Pons (tissue), 1 donor: ENCODE data around the gene FERMT1.
"Not testable (repeated sequence)": the region's sequence is repeated elsewhere in the genome, so short reads cannot be mapped to it uniquely, and the experiment has no call there.

Experiments
- DNase-seq: peaks from one replicate; pipeline ENCODE4 v3.0.0-alpha.2; 2016; ENCODE audit warnings: low spot score

FERMT1 gene

DNA sequence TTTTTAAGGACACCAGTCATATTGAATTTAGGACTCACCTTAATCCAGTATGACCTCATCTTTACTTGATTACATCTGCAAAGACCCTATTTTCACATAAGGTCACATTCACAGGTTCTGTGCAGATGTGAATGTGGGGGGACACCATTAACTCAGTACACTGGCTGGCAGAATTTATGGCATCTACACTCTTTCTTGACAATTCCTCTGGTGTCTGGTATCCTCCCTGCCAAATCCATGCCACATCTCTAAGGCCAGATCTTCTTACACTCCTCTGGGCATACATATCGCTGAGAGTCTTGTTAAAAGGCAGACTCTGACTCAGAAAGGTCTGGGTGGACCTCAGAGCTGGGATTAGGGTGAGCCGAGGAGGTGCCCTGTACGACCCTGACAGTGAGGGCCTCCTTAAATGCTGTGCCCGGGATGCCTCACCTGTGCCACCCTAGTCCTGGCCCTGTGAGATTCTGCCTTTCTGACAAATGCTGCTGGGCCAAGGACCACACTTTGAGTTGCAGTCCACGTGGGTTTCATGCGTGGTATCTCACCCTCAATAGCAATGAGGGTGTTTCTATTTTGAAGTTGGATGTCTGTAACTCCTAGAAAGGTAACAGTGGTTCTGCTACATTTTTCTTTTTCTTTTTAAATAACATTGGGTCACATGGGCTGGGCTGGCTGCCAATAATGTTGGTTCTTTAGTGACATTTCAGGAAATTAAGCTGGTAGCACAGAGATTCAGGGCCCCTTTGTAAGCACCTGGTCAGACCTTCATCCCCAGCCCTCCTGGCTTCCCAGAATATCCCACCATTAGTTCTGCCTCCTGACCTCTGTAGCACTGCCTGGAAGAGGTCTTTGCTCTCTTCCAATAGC, 51.8 kb downstream of the FERMT1 start:
- no peak for DNase-seq

DNA sequence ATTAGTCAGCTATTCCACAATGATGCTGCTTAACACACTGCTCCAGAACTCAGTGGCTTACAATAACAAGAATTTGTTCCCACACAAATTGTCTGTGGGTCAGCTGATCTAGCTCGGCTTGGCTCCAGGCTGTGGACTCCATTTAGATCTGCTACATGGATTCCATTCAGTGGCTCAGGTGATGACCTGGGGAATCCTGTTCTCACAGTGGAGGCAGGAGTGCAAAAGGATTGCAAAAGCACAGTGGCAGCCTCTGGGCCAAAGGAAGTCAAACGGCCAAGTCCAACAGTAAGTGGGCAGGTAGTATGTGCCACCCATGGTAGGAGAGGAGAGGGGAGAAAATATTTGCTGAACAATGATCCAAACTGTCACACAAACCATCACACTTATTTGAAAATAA, 53.2 kb downstream of the FERMT1 start:
- no peak for DNase-seq

DNA sequence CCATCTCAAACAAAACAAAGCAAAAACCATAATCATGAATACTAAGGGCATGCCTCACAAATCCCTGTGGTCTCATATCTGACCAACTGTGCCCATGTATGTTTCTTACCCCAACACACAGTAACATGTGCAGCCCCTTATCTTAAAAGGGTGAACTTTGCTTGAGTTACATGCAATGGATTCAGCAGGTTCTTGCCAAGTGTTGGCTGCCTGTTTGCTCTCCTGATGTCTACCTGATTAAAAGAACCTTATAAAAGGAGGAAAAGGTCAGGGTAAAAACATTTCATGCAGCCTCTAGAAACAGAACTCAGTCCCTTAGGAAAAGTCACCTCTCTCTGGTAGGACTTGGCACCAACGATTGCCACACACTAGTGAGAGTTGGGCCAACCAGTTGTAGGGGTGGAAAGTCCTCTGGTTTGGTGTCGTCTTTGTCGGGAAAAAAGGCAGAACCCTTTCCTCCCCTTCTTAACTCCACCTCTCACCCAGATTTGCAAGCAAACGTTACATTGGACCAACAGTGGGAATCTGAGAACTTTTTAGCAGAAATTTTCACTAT, 55.0 kb downstream of the FERMT1 start:
- no peak for DNase-seq

DNA sequence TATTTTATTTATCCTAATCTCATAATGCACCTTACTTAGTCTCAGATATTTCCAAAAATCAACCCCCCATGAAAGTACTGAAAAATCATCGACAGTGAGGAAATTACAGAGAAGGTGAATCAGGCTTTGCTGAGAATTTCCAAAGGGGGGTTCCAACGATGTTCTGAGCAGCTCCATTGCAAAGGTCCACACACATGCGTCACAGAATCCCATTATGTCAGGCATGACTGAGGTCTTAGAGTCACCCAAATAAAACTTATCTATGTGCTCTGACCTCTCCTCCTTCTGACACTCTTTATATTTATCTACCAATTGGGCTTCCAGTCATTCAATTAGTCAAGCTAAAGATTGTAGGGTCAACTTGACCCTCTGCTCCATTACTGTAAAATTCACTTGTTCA, 56.2 kb downstream of the FERMT1 start:
- DNase-seq: no peak

DNA sequence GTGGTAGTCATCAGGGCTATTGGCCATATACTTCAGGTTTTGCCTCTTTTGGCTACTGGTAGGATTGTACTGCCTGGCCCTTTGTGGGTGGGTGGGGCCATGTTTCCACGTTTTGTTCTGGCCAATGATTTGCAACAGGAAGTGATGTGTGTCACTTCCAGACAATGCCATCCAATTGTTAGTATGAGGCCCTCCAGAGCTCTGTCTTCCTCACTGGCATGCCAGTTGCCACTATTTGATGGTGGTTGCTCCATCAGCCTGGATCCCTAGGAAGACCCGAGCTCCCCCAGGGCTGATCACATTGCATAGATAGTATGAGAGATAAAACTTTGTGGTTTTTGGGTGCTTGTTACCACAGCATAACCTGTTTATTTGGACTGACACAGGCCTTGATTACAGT, 61.3 kb downstream of the FERMT1 start:
- no peak for DNase-seq

DNA sequence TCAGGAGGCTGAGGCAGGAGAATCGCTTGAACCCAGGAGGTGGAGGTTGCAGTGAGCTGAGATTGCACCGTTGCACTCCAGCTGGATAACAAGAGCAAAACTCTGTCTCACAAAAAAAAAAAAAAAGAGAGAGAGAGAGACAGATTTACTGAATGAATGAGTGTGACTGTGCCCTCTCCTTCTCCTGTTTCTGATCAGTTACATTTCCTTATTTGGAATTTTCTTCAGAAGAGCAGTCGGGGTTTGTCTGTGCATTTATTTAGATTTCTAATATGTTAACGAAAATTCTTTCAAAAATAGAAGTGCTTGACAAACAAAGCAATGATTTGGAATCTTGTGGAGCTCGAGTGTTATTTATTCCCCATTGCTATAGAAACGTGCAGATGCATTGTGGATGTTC, 62.6 kb downstream of the FERMT1 start:
- no peak for DNase-seq

DNA sequence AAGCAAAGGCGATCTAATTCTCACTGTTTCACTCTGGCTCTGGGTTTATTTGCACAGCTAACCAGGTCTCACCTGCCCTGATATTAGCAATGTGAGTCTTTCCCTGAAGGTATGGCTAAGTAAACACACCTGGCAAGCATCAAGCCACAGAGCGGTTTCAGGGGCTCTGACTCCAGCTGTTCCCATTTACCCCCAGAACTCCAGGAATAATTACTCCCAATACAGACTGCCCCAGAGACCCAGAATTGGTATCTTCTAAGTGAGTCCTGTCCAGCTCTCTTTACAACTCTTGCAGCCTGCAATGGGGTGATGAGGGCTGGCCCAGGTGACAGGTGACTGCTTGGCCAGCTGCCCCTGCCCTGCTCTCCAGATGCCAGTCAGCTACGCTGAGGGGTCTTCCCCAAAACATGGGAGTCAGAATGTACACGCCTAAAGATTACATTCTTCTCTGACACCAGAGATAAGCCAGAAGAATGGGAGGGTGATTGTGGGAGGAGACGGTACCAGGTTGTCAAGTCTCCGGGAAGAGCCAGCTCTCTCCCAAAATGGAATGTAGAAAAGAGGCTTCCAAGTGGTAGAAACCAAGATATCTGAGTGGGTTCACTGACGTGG, 64.0 kb downstream of the FERMT1 start:
- DNase-seq: no peak

DNA sequence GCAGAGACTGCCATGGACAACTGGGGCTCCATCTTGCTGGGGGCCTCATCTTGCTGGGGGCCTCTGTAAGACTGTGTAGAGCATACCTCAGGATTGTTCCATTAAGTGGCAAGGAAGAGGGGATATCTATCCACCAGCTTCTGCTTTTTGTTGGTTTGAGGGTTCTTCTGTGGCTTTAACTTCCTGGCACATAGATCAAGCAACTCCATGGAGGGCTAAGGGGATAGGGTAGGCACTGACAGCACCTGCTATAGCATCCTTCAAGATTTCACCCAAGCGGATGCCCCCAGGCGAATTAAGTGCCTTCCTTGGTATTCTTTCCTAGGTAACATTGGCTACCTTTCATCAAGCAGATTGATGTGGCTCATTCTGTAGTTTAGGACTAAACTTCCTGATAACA, 65.1 kb downstream of the FERMT1 start:
- no peak for DNase-seq

DNA sequence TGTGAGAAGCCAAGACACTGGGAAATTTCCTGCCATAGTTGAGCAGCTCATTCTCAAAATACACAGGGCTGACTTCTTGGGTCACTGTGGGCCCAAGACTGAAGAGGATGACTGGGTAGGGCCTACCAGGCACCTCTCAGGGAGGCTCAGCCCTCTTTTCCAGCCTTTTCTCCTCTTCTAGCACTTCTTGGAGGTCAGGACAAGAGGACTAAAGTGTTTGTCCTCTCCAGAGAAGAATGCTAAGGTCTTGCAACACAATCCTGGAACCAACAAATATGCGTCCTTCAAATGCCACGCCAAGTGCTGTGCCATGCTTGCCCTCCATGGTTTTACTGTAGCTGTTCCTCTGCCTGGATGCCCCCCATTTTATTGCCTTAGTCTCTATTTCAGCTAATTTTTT, 65.7 kb downstream of the FERMT1 start:
- no peak for DNase-seq

DNA sequence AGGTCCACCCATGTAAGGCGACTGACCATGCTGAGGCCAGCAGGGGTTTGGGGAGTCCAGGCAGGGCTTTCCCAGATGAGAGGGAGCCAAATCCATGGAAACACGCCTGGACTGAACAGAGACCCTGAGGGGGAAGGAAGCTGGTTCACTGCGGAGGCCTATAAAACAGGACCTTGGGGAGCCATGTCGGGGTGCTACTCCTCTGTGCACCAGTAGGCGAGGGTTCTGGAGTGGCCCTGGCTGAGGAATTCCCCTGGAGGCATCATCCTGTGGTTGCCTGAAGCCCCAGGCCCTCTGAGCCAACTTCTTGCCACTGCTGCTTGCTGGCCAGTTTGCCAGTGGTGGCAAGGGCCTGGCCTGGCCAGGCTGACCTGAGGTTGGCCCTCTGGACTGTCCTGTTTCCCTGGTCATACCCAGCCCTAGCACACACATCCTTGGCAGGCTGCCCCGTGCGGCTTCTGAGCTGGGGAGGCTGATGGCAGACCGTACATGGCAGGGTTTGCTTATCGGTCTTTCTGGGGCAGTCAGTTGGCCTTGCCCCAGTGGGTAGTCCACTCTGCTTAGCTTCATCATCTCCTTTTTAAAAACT, 66.8 kb downstream of the FERMT1 start:
- no peak for DNase-seq

DNA sequence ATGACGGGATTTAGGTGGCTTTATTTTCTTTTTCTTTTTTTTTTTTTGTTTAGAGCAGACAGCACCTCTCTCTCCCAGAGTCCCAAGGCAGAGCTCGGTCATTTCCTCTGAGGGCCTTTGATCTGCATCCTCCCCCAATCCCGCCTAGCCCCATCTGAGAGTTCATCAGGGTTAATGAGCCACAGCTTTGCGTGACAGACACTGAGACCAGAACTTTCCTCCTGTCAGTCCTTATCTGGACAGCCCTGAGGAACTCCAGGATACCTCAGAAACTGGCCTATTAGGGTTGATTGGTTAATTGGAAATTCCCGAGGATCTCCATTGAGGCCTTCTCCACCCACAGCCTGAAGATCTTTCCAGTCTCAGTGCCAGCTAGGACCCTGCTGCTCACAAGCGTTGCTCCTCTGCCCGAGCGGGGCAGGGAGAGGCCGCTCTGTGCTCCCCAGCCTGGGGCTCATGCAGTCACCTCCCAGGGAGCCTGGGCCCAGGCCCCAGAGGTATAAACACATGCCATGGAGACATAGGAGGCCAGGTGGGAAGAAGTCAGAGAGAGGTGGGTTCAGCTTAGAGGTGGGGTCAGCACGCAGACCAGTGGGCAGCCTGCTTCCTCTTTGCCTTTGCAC, 67.6 kb downstream of the FERMT1 start:
- no peak for DNase-seq

DNA sequence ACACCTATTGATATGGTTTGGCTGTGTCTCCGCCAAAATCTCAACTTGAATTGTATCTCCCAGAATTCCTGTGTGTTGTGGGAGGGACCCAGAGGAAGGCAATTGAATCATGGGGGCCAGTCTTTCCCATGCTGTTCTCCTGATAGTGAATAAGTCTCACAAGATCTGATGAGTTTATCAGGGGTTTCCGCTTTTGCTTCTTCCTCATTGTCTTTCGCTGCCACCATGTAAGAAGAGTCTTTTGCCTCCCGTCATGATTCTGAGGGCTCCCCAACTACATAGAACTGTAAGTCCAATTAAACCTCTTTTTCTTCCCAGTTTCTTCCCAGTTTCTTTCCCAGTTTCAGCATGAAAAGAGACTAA, 68.2 kb downstream of the FERMT1 start:
- DNase-seq: not testable (repeated sequence)

DNA sequence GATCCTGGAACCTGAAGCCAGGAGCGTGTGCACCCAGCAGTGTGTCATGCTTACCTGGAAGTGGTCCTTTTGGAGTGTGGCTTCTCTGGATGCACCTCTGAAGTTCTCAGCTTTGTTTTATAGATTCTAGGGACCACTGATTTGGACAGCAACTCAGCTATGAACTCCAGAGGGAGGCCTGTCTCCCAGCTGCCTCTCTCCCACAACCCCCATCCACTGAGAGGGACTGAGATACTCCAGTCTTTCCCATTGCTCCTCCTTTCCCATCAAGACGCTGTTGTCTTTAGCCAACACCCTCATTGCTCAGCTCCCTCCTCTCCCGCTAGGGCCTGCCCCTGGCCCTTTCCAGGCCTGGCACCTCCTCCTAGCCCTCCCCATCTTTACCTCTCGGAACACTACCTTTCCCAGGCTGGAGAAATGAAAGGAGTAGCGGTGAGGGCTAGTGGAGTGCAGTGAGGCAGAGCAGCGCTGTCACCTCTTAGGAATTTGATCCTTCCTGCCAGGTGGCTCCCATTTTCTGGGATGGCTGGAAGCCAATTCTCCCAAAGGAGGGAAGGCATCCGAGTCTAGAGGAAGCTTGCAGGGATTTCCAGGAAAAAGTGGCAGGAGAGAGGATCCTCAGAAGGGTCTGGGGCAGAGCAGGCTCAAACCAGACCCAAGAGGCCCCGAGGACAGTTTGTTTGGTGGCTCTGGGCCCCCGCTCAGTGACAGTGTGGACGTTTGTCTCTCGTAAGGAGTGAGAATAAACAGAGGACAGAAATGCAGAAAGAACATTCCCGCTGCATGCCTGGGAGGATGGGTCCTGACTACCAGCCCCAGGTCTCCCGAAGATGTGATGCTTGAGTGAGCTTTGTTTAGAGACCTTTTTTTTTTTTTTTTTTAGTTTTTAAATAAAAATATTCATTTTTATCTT, 68.8 kb downstream of the FERMT1 start, which contains the start of gene LRRN4:
TSS of gene LRRN4 (minus strand) at position 285 of the 913 bp plus-strand sequence. CDS start 1,261 bp downstream, outside the sequence.
- no peak for DNase-seq

DNA sequence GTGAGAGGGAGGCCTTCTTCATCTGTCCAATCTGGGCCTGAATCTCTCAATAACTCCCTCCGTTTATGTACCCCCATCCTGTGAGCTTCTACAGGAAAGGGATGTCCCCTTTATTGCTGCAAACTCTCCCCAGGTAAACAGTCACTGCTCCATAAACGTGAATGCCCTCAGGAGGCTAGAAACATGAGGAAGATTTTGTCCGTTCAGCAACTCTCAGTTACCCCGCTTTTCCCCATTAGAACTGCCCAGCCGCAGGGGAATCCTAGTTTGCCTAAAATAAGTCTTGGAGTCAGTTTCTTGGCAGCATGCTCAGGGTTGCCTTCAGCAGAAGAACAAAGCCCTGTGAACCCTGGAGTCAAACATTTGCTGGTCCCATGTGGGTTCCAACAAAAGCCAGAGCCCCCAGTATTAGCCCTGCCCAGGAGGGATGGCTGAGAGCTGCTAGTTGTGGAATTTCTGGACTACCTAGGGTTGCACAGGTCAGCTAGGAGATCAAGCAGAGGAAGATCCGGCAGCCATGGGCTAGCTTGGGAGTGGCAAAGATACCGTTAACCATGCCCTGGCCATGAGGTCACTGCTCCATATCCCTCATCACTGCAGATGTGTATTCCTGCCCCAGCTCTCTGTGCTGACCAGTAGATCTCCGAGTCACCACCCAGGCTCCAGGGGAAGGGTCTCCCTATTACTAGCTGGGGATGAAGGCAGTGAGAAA, 69.6 kb downstream of the FERMT1 start:
- DNase-seq: no peak

DNA sequence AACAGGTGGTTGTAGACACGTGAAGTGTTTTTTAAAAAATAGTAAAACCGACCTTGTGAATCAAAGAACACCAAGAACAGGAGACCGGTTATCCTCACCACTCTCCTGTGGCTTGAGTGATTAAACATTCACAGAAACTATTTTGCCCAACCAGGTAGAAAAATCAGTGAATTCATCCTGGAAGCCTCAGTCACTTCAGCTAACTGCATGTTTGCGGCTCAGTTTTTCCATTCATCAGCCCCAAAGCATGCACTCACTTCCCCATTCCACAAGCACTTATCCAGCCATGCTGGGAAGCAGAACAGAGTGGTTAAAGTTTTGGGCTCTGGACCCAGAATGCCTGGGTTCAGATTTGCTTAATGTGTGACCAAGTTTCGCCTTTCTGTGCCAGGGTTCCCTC, 71.3 kb downstream of the FERMT1 start:
- DNase-seq: no peak

DNA sequence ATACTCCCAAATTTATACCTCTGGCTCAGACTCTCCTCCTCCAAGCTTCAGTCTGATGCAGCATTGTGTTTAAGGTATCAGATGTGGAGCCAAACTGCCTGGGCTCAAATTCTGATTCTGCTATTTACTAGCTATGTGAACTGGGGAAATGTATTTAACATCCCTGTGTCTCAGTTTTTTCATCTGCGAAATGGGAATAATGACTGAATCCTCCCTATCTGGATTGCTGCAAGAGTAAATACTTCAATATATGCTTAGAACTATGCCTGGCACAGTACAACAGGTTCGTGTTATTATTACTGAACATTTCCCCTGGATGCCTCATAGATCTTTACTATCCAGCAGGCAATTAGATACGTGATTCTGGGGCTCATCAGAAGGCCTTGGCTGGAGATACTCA, 74.4 kb downstream of the FERMT1 start:
- DNase-seq: no peak

DNA sequence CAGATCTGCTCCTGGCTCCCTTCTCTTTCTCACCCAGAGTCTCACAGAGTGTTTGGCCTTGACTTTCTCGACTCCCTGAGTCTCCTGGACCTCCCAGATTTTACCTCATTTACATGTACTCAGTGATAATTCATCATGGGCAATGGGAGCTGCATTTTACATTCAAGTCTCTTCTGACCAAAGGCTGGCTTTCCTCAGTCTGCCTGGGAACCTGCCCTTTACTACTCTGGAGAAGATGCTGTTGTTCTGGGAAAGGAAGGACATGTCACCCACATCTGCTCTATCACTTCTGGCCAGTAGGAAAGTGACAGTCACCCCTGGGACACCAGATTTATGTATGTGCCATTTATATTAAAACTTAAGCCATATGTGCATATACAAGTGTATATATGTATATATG, 76.4 kb downstream of the FERMT1 start:
- no peak for DNase-seq

DNA sequence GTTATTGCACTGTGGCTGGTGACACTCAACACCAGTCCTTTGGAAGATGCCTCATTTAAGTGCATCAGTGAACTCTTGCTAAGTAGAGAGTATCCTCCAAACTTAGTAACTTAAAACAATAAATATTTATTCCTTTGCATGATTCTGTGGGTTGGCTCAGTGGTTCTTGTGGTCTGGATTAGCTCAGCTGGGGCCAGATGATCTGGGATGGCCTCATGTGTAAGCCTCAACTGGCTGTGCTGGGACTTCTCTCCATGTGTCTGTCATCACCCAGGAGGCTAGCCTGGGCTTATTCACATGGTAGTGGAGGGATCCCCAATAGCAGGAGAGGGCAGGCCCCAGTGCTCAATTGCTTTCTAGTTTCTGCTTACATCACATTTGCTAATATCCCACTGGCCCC, 77.3 kb downstream of the FERMT1 start:
- no peak for DNase-seq

DNA sequence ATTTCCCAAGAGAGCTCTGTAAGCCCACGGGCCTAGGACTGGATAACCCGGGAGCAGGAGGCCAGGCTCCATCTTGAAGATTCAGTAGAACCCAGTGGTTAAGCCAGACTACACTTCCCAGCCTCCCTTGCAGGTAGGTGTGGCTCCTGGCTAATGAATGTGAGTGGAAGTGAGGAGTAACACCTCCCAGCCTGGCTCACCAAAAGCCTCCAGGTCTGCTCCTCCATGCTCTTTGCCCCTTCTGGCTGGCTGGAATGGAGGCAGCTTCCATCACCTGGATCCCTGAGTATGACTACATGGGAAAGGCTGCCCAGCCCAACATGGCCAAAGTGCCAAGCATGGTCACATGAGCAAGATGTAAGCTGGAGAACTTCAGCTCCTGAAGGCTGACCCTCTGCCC, 78.7 kb downstream of the FERMT1 start:
- DNase-seq: no peak

DNA sequence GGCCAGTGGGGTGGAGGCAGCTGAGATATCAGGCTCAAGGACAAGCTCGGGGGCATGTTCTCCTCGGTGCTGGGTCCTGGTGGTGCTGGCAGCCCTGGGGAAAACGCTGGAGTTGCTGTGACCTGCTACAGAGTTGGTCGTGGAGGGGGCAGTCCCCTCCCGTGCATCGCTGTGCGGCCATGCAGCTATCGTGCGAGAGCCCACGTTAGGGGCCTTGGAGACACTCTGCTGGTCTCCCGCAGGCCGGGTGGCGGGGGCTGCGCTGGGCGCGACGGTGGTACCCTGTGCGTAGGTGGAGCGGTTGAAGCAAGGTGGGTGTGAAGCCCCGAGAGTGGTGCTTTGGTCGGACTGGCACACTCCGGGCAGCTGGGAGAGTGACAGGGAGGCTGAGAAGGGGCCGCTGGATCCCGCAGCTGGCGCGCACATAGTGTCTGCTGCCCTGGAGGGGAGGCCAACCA, 81.0 kb downstream of the FERMT1 start:
- no peak for DNase-seq
